K562 (cell line): ENCODE data around the gene TRIM25. TPM values are rescaled to one million over a fixed set of nuclear protein-coding genes. Genes with fewer than 3 reads are reported as not detected.

ENCODE experiments used
- ATAC-seq: fragments of 200-7000 bp; cut with Tn5 transposase; 3 replicates; pipeline ENCODE4 v1.9.1; 2020; ENCODE audit warnings: moderate library complexity
- BruUV-seq: library from RNA; stranded (reverse); fragments of 400-500 nt; replicated peaks from 2 replicates; lab custom pipeline; 2021; lab: Mats Ljungman, UMichigan
- CTCF ChIA-PET: fragments of 300-600 bp; formaldehyde crosslinking; extraction: SDS; loops from one replicate; lab custom pipeline; 2021; ENCODE audit warnings: low intra/inter-chr PET ratio; lab: Yijun Ruan, JAX
- POLR2A ChIA-PET: fragments of 300-600, 350-650 bp; sonication (Branson Sonifier 250); formaldehyde crosslinking; extraction: SDS; loops from one replicate; lab custom pipeline; 2021; ENCODE audit warnings: antibody characterized with exemption, inconsistent platforms; lab: Yijun Ruan, JAX
- DNase-seq, 4 experiments: peaks; one replicate each; pipeline versions ENCODE4 v3.0.0 to v3.0.0-alpha.2; 2011 to 2018; ENCODE audit warnings: low spot score in 3 of 4, mixed read lengths in 3 of 4; ENCODE audit errors: extremely low read depth in 1 of 4
- FAIRE-seq: peaks from 2 replicates; lab custom pipeline; 2011; peaks lifted over from hg19 to GRCh38; lab: Jason Lieb, UNC
- H2AFZ ChIP-seq: 2 replicates; pipeline ENCODE4 v1.6.0; 2011; ENCODE audit warnings: low read depth, low read length, control low read depth, inconsistent platforms
- H3K27ac ChIP-seq: fragments of 200-600 bp; 3 replicates; pipeline ENCODE4 v1.8.0; 2011; ENCODE audit warnings: low read depth, mild to moderate bottlenecking, control low read depth, inconsistent platforms, low read length, moderate library complexity, mixed read lengths; ENCODE audit errors: extremely low read depth
- H3K27me3 ChIP-seq, 2 experiments: fragments of 300-600 bp in 1 of 2; 2 replicates in 1 of 2; 3 replicates in 1 of 2; pipeline versions ENCODE4 v1.6.0 to v1.8.0; 2011; ENCODE audit warnings: inconsistent platforms in 2 of 2, low read length in 2 of 2, mild to moderate bottlenecking in 1 of 2, mixed read lengths in 1 of 2, moderate library complexity in 1 of 2; ENCODE audit not compliant: control insufficient read depth in 2 of 2, insufficient read depth in 2 of 2
- H3K36me3 ChIP-seq: fragments of 300-600 bp; 3 replicates; pipeline ENCODE4 v1.8.0; 2011; ENCODE audit warnings: mild to moderate bottlenecking, low read length, inconsistent platforms; ENCODE audit not compliant: control insufficient read depth, insufficient read depth
- H3K4me1 ChIP-seq, 2 experiments: fragments of 200-600 bp in 1 of 2; replicated peaks in 1 of 2; 2 replicates in 1 of 2; 3 replicates in 1 of 2; pipeline versions ENCODE4 v1.5.1 to v1.8.0; 2011; ENCODE audit warnings: inconsistent platforms in 2 of 2, low read length in 2 of 2, mild to moderate bottlenecking in 1 of 2, mixed read lengths in 1 of 2, moderate library complexity in 1 of 2; ENCODE audit not compliant: control insufficient read depth in 2 of 2, insufficient read depth in 2 of 2
- H3K4me2 ChIP-seq: 2 replicates; pipeline ENCODE4 v1.6.1; 2011; ENCODE audit warnings: low read length, control low read depth, inconsistent platforms, mixed read lengths; ENCODE audit not compliant: insufficient read depth
- H3K4me3 ChIP-seq: fragments of 200-600 bp; sonication (generic), shearing (Covaris generic); 2 replicates; pipeline ENCODE4 v1.5.1; 2016; ENCODE audit warnings: control low read depth, inconsistent platforms
- H3K79me2 ChIP-seq: fragments of 200-600 bp; 3 replicates; pipeline ENCODE4 v1.8.0; 2011; ENCODE audit warnings: low read length, inconsistent platforms; ENCODE audit not compliant: control insufficient read depth, insufficient read depth
- H3K9ac ChIP-seq, 2 experiments: 2 replicates each; pipeline versions ENCODE4 v1.6.0 to v1.6.1; 2011; ENCODE audit warnings: low read depth in 2 of 2, low read length in 2 of 2, control low read depth in 1 of 2, inconsistent platforms in 1 of 2, mild to moderate bottlenecking in 1 of 2, mixed read lengths in 1 of 2; ENCODE audit not compliant: insufficient read depth in 1 of 2
- H3K9me1 ChIP-seq: one replicate; pipeline ENCODE4 v1.6.0; 2011; ENCODE audit warnings: inconsistent platforms, mild to moderate bottlenecking, low read length, moderate library complexity; ENCODE audit not compliant: control insufficient read depth, insufficient read depth
- H3K9me3 ChIP-seq: replicated peaks from 2 replicates; pipeline ENCODE4 v1.5.1; 2011; ENCODE audit warnings: low read depth, low read length, inconsistent platforms; ENCODE audit not compliant: control insufficient read depth, insufficient read depth
- H4K20me1 ChIP-seq: replicated peaks from 2 replicates; pipeline ENCODE4 v1.6.1; 2011; ENCODE audit warnings: low read length, inconsistent platforms, mixed read lengths; ENCODE audit not compliant: control insufficient read depth, insufficient read depth
- ARNT ChIP-seq, 2 experiments: fragments of 450-650 bp; IDR thresholded peaks; 2 replicates each; pipeline ENCODE4 v1.6.1; 2016; ENCODE audit warnings: mild to moderate bottlenecking in 1 of 2
- BRF1 ChIP-seq: IDR thresholded peaks from 3 replicates; pipeline ENCODE4 v1.6.1; 2011; ENCODE audit warnings: borderline replicate concordance, mild to moderate bottlenecking; ENCODE audit not compliant: insufficient read length; ENCODE audit errors: extremely low read depth
- CEBPG ChIP-seq, 3 experiments: fragments of 200-800 bp in 1 of 3; sonication (Bioruptor generic) in 1 of 3; sonication (generic) in 1 of 3; formaldehyde crosslinking in 1 of 3; IDR thresholded peaks in 2 of 3; conservative IDR thresholded peaks in 1 of 3; 2 replicates each; pipeline versions ENCODE4 v1.6.1 to v1.8.0; 2016 to 2022; ENCODE audit warnings: missing compliant biosample characterization in 2 of 3, missing genetic modification characterization in 2 of 3, mild to moderate bottlenecking in 1 of 3, missing genetic modification reagents in 1 of 3
- EGR1 ChIP-seq: fragments of 450-650 bp; conservative IDR thresholded peaks from 2 replicates; pipeline ENCODE4 v1.6.1; 2017; ENCODE audit warnings: mild to moderate bottlenecking
- GTF2A2 ChIP-seq: IDR thresholded peaks from 2 replicates; pipeline ENCODE4 v1.6.1; 2016; ENCODE audit warnings: mild to moderate bottlenecking, missing genetic modification characterization, missing compliant biosample characterization
- PML ChIP-seq: IDR thresholded peaks from 2 replicates; pipeline ENCODE4 v1.6.1; 2012; ENCODE audit warnings: low read length, inconsistent platforms
- ZBTB1 ChIP-seq: sonication (generic); formaldehyde crosslinking; IDR thresholded peaks from 2 replicates; pipeline ENCODE4 v1.8.1; 2023; ENCODE audit warnings: missing genetic modification reagents, low read depth, mild to moderate bottlenecking, borderline replicate concordance
- ZFP30 ChIP-seq: fragments of 250-450 bp; sonication (Bioruptor Pico); IDR thresholded peaks from 2 replicates; pipeline ENCODE4 v1.8.0; 2022; ENCODE audit warnings: moderate library complexity, mild to moderate bottlenecking, inconsistent platforms, borderline replicate concordance
- ZNF224 ChIP-seq: sonication (generic); formaldehyde crosslinking; IDR thresholded peaks from 2 replicates; pipeline ENCODE4 v1.8.0; 2022; ENCODE audit warnings: mild to moderate bottlenecking, missing genetic modification reagents
- ZNF263 ChIP-seq: sonication (generic); formaldehyde crosslinking; IDR thresholded peaks from 2 replicates; pipeline ENCODE4 v1.8.0; 2022; ENCODE audit warnings: mild to moderate bottlenecking, missing genetic modification reagents, borderline replicate concordance
- ZNF408 ChIP-seq: fragments of 250-450 bp; sonication (Bioruptor Pico); IDR thresholded peaks from 2 replicates; pipeline ENCODE4 v1.4.0; 2020; ENCODE audit warnings: low read depth, mild to moderate bottlenecking, moderate library complexity
- ZNF507 ChIP-seq: conservative IDR thresholded peaks from 2 replicates; pipeline ENCODE4 v1.6.1; 2017; ENCODE audit warnings: missing genetic modification characterization, missing compliant biosample characterization
- ZNF717 ChIP-seq: fragments of 250-450 bp; sonication (Bioruptor Pico); IDR thresholded peaks from 2 replicates; pipeline ENCODE4 v1.5.0; 2021
- ZNF75A ChIP-seq: fragments of 450-650 bp; formaldehyde crosslinking; IDR thresholded peaks from 2 replicates; pipeline ENCODE4 v1.4.0; 2020; ENCODE audit warnings: mild to moderate bottlenecking
- WGBS: fragments of 100-300 bp; shearing (Covaris generic); methylation state at CpG from one replicate; pipeline ENCODE4 v1.1.6; 2016; ENCODE audit warnings: low coverage, mixed read lengths; ENCODE audit not compliant: insufficient coverage; ENCODE audit errors: missing lambda C conversion rate; 5-methylcytosine and 5-hydroxymethylcytosine counted together
- in situ Hi-C: fragments of 300-500 bp; cut with MboI; formaldehyde crosslinking; loops from 4 replicates; pipeline ENCODE4 v1.15.0; 2018; ENCODE audit warnings: inconsistent platforms, mixed read lengths
- intact Hi-C: fragments of 100-400 bp; cut with micrococcal nuclease; formaldehyde crosslinking; loops from 2 replicates; pipeline ENCODE4 v1.14.2; 2022
- polyA plus RNA-seq, 8 experiments: library from polyadenylated mRNA; depleted of rRNA in 4 of 8; stranded (reverse) in 5 of 8; unstranded in 3 of 8; fragments of >200 nt; fragmentation: Nextera tagmentation in 2 of 8; fragmentation: Illumina TruSeq in 1 of 8; extraction: Ambion mirVana in 2 of 8; extraction: Trizol in 1 of 8; gene quantifications; 2 replicates each; pipeline versions ENCODE4 v1.2.1 to v1.2.3, GENCODE V29; 2011 to 2014; ENCODE audit warnings: inconsistent platforms in 1 of 8, missing spikeins in 1 of 8
- total RNA-seq, 7 experiments: library from RNA; depleted of rRNA in 6 of 7; stranded (reverse); fragments of >200 nt in 6 of 7; fragmentation: Illumina TruSeq in 2 of 7; extraction: Trizol in 2 of 7; gene quantifications; 2 replicates each; pipeline versions ENCODE4 v1.2.1 to v1.2.3, GENCODE V29; 2011 to 2021; ENCODE audit warnings: low replicate concordance in 1 of 7
- TF ChIP-seq, protein P1 (sequence below): fragments of 250-450 bp; sonication (Bioruptor Pico); IDR thresholded peaks from 2 replicates; pipeline ENCODE4 v1.8.0; 2021; ENCODE audit warnings: borderline replicate concordance, mild to moderate bottlenecking, moderate library complexity; ENCODE audit not compliant: poor library complexity, severe bottlenecking

Gene TRIM25
- total and polyA plus RNA-seq, 9 of the 15 experiments (the other 6 are each of a cell fraction or from before 2014, with no cell fraction given): 5.9 to 49.5 (median 24.5) TPM

DNA sequence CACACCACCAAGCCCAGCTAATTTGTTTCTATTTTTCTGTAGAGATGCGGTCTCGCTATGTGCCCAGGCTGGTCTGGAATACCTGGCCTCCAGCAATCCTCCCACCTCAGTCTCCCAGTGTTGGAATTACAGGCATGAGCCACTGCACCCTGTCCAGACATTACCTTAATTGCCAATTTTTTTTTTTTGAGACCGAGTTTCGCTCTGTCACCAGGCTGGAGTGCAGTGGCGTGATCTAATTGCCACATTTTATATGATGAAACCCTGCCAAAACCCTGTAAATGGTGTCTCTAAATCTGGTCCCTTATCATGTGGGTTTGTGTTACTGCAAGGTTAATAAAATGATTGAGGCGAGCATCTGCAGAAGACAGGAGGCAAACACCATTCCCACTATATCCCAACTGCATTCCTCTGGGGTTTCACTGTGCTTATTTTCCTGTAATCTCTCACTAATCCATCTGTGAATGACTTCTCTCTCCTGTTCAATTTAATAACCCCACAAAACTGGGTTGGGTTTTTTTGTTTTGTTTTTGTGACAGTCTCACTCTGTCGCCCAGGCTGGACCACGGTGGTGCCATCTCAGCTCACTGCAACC, 19.4 kb upstream of the TRIM25 start:
- in situ Hi-C loops (no loop called here), intact Hi-C loops (loop anchor here (10.0 kb wide), 1 partner anchor 438 kb away; no protein-coding TSS in a partner anchor)
- Histone ChIP-seq H3K79me2 (no peaks in the 10 kb centered on the region), H3K27me3 (no peaks in the 10 kb centered on the region), H3K4me2 (no peak overlapping the region), H4K20me1 (no peaks in the 10 kb centered on the region), H2AFZ (no peak overlapping the region), H3K4me3 (no peak overlapping the region), H3K36me3 (peaks cover 31% of the 10 kb centered on the region; the same call in 2 of the 3 replicates), H3K9ac (no peak overlapping the region), H3K27ac (no peak overlapping the region), H3K4me1 (peaks cover 8% of the 10 kb centered on the region in 2 experiments; a peak in 4 of 5 replicates), H3K9me1 (no peaks in the 10 kb centered on the region), H3K9me3 (no peaks in the 10 kb centered on the region)
- ChIA-PET POLR2A (interaction anchor here (0.6 to 1.6 kb wide), 3 partner anchors 12 to 151 kb away, joined by 3 read pairs; partner anchors contain the start of gene COIL), CTCF (interaction anchor here (0.7 kb wide), 1 partner anchor 1215 kb away, joined by 3 read pairs; no protein-coding TSS in a partner anchor)
- DNase-seq: no peak
- TF ChIP-seq ZFP30 (CRISPR knock-in tag) (no peak), GTF2A2 (tag) (no peak), EGR1 (no peak), BRF1 (no peak), ZNF717 (CRISPR knock-in tag) (no peak), ZNF224 (CRISPR knock-in tag) (no peak), ZNF263 (CRISPR knock-in tag) (no peak), ARNT (IDR thresholded peaks at IDR 0.05) (no peak), ZNF507 (tag) (no peak), ZBTB1 (CRISPR knock-in tag) (no peak), ZNF408 (no peak), ZNF75A (CRISPR knock-in tag) (no peak), PML (no peak), CEBPG (CRISPR knock-in tag; IDR thresholded peaks at IDR 0.05) (no peak), CEBPG (tag; conservative IDR thresholded peaks at IDR 0.05 in 1 of 2, IDR thresholded peaks at IDR 0.05 in 1 of 2) (no peak)
- TF ChIP-seq, protein P1, sequence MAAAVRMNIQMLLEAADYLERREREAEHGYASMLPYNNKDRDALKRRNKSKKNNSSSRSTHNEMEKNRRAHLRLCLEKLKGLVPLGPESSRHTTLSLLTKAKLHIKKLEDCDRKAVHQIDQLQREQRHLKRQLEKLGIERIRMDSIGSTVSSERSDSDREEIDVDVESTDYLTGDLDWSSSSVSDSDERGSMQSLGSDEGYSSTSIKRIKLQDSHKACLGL (CRISPR knock-in tag): no peak
- ATAC-seq: no peak
- no TSS peak for BruUV-seq
- no peak for FAIRE-seq
- 96% methylated on average over 8 of the region's 8 CpGs for WGBS
